RCC 7860 (cell line): Measurements from ENCODE around the gene RAPGEF6.
"Not testable (repeated sequence)": the region's sequence is repeated elsewhere in the genome, so short reads cannot be mapped to it uniquely, and the experiment has no call there.

Experiments used
- DNase-seq: peaks from one replicate; pipeline ENCODE4 v3.0.0-alpha.2; 2015; ENCODE audit warnings: low spot score
- FAIRE-seq: peaks from 2 replicates; lab custom pipeline; 2012; peaks lifted over from hg19 to GRCh38; lab: Jason Lieb, UNC

Gene RAPGEF6

DNA sequence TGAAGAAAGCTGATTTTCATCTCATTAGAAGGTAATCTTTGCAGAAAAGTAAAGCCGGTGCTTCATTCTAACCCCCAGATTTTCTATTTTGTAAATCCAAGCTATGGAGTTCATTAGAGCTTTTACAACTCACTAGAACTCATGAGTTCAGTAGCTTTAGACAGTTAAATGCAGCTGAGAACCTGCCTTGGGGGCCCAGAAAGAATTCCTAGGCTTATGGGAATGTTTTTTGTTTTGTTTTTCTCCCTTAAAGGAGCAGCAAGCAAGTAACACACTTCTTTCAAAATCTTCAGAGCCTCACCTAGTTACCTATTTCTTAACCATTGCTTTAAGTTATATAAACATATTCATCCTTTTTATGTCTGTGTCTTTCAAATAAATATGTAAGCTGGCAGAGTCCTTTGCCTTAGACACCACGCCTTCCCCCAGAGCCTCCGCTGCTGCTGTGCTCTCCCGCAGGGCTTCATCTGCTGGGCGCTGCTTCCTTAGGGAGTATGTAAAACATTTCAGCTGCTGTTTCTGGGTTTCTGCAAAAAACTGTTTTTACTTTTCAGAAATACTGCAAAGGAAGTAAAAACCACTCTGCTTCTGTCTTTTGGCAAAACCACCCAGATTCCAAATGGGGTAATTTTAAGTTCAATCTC lies 238.3 kb downstream of the RAPGEF6 start:
- DNase-seq (no peak), FAIRE-seq (no peak)

- DNase-seq = no peak
- FAIRE-seq = no peak
Measured at GRCh38 chr5:131396015-131396414, 239.0 kb downstream of the RAPGEF6 start.

GRCh38 chr5:131394128-131394527 lies 240.9 kb downstream of the RAPGEF6 start:
- FAIRE-seq = peak; percentile 91
- DNase-seq = peak; percentile 72

DNA sequence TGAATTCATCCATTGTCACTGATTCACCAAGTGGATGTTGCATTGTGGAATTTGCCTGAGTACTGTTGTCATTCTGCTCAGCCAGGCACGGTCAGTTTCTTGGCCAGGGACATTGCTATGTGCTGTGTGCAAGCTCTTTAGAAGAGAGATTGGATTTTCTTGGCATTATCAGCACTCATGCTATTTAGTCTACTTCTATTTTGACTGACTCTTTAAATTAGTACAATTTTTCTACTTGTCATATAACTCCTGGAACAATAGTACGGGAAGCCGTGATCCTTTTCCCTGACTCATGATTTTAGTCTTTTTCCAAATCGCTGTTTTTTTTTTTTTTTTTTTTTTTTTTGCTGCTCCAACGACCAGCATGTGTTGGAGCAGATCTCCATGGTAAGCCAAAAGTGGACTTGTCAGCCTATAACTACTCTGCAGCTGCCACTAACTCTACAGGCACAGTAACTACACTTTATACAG lies 241.5 kb downstream of the RAPGEF6 start:
- DNase-seq = peak; percentile 52
- FAIRE-seq = peak; percentile 69

DNA sequence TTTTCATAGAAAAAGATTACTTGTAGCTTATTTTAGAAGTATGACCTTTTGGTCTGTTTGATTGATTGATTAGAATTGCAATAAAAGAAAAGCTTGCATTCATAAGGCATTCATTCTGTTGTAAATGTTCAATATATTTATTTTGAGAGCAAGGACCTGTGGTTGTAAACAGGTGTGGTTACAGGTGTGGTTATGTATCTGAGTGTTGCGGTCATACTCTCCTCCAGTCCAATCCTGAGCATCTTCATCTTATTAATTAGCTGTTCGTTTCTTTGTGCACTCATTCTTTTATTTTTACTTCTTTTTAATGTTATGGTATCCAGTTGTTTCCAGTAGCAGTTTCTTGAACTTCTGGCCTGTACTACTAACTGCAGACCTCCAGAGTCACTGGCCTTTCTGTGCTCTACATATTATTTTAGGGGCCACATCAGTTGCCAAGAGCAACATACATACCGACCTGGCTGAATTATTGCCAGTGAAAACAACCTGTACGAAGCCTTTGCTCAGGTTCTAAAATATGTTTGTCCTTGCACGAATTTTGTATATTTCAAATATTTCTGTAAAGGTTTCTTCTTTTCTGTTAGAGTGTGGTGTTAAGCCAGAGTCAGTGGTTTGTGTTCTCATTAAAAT lies 242.4 kb downstream of the RAPGEF6 start:
- FAIRE-seq = no peak
- no peak for DNase-seq

- FAIRE-seq (no peak), DNase-seq (no peak)
Measured at GRCh38 chr5:131389869-131390265, 245.2 kb downstream of the RAPGEF6 start.

- FAIRE-seq = no peak
- DNase-seq = no peak
Measured at GRCh38 chr5:131389096-131389868, 245.7 kb downstream of the RAPGEF6 start.

DNA sequence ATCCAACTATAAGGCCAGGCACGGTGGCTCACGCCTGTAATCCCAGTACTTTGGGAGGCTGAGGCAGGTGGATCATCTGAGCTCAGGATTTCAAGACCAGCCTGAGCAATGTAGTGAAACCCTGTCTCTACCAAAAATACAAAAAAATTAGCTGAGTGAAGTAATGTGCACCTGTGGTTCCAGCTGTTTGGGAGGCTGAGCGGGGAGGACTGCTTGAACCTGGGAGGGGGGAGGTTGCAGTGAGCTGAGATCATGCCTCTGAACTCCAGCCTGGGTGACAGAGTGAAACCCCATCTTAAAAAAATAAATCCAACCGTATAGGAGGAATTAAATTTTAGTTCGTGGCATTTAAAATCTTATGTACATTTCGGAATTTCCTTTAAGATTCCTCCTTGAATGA lies 247.8 kb downstream of the RAPGEF6 start:
- no peak for FAIRE-seq
- DNase-seq = no peak

- DNase-seq (peak; percentile 29), FAIRE-seq (no peak)
Measured at GRCh38 chr5:131386779-131387178, 248.2 kb downstream of the RAPGEF6 start.

DNA sequence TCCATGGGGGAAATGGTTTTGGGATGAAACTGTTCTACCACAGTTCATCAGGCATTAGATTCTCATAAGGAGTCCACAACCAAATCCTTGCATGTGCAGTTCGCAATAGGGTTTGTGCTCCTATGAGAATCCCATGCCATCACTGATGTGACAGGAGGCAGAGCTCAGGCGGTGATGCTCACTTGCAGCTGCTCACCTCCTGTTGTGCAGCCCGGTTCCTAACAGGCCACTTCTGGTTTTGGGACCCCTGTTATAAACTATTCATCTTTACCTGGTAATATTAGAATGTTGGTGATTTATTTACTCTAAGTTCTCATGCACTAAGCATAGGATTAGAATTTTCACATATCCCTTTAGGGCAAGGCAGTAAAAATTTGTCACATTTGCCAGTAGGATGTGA lies 248.9 kb downstream of the RAPGEF6 start:
- DNase-seq = no peak
- no peak for FAIRE-seq

DNA sequence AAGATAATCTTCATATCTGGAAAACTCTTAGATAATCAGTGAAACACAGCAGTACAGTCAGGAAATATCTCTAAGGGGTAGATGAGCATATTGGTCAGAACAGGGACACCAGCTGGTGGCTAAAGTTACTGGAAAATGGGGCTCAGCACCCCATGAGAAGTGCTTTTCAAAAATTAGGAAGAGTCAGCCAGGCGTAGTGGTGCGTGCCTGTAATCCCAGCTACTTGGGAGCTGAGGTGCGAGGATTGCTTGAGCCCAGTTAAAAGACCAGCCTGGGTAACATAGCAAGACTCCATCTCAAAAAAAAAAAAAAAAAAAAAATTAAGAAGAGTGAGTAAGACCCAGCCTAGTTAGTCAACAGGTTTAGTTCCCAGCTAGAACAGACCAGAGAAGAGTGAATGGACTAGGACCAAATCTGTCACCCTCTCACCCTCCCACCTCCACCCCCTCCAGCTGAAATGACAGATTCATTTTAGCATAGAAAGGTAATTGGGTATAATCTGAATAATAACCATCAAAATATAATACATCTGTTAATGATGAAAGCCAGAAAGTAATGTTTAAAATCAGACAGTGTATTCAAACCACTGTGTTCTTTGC lies 250.3 kb downstream of the RAPGEF6 start:
- FAIRE-seq (no peak), DNase-seq (no peak)

DNA sequence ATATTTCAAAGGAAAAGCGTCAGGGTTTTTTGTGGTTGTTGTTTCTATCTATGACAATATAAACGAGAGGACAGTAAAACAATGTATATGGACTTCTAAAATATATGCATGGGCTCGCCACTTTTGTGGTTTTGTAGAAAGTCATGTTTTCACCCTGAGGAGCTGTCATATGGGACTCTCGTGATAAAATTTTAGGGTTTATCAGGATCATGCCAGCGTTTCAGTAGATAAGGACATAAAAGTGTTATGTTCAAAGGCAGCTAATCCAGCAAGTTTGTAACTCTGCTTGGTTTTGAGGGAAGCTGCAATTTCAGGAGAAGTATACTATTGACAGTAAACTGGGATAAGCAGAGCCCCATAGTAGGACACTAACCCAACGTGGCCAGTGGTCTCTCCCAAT lies 250.9 kb downstream of the RAPGEF6 start:
- DNase-seq (no peak), FAIRE-seq (no peak)

DNA sequence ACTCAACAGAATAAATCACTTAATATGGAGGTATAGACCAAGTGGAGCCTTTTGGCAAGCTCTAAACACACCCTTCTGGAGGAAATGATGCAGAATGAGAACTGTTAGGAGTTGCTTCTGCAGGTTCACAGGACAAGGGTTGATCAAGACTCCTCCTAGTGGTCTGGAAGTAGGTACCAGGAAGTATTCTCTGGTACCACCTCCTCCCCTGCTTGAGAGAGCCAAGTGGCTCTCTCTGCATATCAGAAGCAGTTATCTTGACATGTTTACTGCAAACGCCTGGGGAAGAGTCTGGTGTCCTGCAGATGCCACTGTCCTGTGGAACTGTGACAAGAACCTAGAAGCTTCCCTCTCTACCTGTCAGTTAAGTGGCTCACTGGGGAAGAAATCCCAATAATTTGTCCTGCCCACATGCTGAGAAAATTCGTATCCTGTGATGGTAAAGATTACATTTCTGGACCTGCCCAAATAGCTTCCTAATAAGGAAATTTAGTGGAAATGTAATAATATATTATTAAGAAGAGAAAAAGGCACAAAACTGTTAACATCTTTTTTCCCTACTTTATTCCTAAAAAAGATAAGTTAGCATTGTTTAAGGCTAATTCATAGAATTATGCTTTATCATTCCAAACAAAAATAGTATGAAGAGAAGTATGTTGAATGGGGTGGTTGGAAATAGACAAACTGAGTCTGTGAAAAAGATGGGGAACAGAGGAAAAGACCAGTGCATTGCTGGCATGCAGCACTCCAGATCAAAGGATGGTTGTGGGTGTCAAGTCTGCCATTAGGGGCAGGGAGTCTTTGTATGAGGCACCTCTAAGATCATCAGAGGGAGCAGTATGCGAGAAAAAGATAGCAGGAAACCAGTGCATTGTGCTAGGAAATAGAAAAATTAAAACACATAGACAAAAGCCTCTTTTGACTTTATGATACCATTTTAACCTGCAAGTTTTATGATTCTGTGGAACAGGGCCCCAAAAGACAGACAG lies 252.3 kb downstream of the RAPGEF6 start:
- FAIRE-seq (peak; percentile 20), DNase-seq (peak; percentile 63)

DNA sequence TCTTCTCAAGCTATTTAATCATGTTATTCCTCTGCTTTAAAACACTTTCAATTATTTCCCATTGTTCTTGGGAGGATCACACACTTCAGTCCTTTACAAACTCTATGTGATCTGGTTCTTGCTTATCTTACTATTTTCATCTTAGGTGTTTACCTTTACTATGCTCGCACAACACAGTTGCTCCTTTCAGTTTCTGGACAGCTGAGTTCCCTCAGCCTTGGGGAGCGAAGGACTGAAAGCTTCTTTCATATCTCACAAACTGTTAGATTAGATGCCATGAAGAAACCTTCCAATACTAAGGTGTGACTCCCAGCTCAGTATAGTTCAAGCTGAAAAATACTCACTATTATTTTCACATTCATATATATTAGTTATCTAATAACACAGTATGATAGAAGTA lies 253.3 kb downstream of the RAPGEF6 start:
- no peak for FAIRE-seq
- DNase-seq = no peak

DNA sequence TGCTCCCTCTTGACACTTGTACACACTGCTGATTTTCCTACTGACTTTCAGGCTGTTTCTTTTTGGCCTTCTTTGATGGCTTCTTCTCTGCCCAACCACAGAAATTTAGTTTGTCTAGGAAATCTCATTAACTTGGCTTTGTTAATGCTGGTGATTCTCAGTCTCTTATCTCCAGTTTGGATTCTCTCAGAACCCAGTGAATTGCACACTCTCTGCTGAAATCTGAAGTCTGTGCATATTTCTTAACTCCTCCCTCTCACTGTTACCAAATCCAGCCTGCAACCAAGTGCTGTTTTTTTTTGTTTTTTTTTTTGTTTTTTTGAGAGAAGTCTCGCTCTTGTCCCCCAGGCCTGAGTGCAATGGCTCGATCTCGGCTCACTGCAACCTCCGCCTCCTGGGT lies 254.0 kb downstream of the RAPGEF6 start:
- DNase-seq (no peak), FAIRE-seq (no peak)

- not testable (repeated sequence) for DNase-seq, FAIRE-seq
Measured at GRCh38 chr5:131380238-131380637, 254.8 kb downstream of the RAPGEF6 start.

DNA sequence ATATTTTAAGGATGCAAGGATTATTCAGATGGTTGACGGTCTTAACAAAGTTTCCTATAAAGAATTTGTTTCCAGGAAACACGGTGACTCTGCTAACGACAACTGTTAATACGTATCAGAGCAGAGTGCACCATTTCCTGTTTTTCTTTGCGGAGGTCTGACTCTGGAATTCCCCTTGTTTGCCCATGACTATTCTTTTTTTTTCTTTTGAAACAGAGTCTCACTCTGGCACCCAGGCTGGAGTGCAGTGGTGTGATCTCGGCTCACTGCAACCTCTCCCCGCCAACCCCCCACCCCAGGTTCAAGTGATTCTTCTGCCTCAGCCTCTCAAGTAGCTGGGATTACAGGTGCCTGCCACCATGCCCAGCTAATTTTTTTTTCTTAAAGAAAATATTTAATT lies 255.3 kb downstream of the RAPGEF6 start:
- DNase-seq (peak; percentile 87), FAIRE-seq (peak; percentile 78)

DNA sequence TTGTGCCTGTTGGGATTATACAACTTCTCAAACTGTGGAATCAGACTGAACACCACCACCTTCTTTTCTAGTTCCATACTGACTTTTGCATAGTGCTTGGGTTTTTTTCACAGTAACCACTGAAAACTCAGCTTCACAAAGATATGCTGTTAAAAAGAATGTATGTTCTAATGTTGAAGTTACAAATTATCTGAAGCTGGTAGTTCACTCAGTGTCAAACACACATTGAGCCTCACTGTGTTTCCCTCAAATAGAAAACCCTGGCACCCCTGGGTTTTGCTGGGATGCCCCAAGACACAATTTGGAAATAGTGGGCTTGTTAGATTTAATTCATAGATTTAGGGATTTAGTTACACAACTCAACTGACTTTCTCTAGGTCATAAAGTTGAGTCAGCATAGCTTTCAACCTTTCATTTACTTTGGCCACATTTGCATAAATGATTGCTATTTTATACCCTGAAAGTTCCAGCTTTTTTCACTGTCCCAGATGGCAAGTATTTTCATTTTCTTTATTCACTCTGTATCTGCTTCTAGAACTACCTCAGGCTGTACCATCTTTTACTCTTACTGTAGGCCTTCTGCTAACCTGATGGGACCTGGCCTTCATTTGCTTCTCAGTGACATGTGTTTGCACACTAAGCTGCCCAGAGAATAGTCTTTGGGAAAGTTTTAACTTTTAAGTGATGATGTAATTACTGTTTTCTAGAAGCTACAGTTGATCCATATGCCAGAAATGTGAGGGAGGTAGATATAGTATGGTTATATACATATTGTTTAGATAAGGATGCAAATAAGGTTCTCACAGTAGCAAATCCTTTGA lies 256.1 kb downstream of the RAPGEF6 start:
- DNase-seq (peak; percentile 34), FAIRE-seq (no peak)

- FAIRE-seq = no peak
- no peak for DNase-seq
Measured at GRCh38 chr5:131377785-131378325, 257.2 kb downstream of the RAPGEF6 start.
